ENCODE measurements around the gene MRFAP1L1. TPM values are rescaled to one million over a fixed set of nuclear protein-coding genes. Genes with fewer than 3 reads are reported as not detected.
A peak's percentile ranks its signal among the peaks of the same experiment; 100 is the strongest.

The MRFAP1L1 gene
- total and polyA plus RNA-seq, 9 of the 15 experiments (the other 6 are each of a cell fraction or from before 2014, with no cell fraction given), result 37.6 to 111 (median 83.8) TPM

DNA sequence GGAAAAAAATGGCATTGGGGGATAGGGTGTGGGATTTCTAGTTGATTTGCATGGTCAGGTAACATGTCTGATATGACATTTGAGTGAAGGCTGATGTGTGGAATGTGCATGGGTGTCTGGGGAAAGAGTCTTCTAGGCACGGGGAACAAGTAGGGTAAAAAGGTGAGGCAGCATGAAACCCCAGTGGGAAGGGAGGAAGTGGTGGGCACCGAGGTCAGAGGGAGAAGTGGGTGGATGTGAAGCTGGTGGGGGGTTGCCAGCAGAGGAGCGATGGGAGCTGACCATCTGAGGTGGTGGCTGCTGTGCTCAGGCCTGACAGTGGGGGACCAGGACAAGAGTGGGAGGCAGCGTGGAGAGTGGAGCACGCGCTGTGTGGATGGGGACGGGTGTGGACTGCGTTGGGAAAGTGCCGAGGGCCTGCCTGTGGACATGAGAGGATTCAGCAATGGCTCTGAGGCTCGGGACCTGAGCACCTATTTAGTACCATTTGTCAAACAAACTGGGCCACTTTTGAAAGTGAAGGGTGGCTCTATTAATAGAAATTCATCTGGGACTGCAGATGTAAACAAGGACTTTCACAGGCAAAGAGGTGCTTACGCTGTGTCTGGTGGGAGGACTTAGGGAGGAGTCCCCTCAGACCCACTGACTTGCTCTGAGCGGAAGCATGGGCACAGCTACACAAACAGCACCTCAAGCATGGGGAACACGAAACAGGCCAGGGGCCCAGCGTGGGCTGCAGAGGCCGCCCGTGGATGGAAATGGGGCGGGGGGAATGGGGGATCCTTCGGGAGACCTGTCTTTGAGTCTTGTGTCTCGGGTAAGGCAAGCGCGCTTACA lies 32.7 kb downstream of the MRFAP1L1 start (continued):
- no peak for TF ChIP-seq PRPF4 (IDR thresholded peaks at IDR 0.05; ENCODE audit: insufficient read depth, low read depth, low read length, poor library complexity, severe bottlenecking)
- TF ChIP-seq ZNF445 (CRISPR knock-in tag; IDR thresholded peaks at IDR 0.05; ENCODE audit: low read depth), result no peak
- no peak for TF ChIP-seq STAT5A (IDR thresholded peaks at IDR 0.05; ENCODE audit: borderline replicate concordance, low read length)
- 0 out of 2 replicates have a peak, but pooled peaks have one; percentile 14 for TF ChIP-seq ARID1B (IDR thresholded peaks at IDR 0.05)
- TF ChIP-seq TEAD4 (IDR thresholded peaks at IDR 0.05; ENCODE audit: low read length), result no peak
- no peak for TF ChIP-seq TEAD4 (CRISPR knock-in tag; IDR thresholded peaks at IDR 0.05; ENCODE audit: borderline replicate concordance)
- no peak for TF ChIP-seq HDAC8 (tag; IDR thresholded peaks at IDR 0.05)
- peak; percentile 72 for TF ChIP-seq POLR2A (conservative IDR thresholded peaks at IDR 0.05)
- TF ChIP-seq HDAC1 (IDR thresholded peaks at IDR 0.05), result 0 out of 4 replicates have a peak, but pooled peaks of 1 of the 2 experiments have one; percentile 45
- TF ChIP-seq PKNOX1 (IDR thresholded peaks at IDR 0.05), result no peak
- TF ChIP-seq FOXA3 (CRISPR knock-in tag; conservative IDR thresholded peaks at IDR 0.05 in 1 of 2, IDR thresholded peaks at IDR 0.05 in 1 of 2), result 0 out of 4 replicates have a peak, but pooled peaks of 1 of the 2 experiments have one; percentile 33
- TF ChIP-seq TFAM (CRISPR knock-in tag; conservative IDR thresholded peaks at IDR 0.05), result no peak
- no peak for TF ChIP-seq CHD1 (IDR thresholded peaks at IDR 0.05; ENCODE audit: low read length)
- no peak for TF ChIP-seq RNF2 (IDR thresholded peaks at IDR 0.05)
- TF ChIP-seq FOXM1 (IDR thresholded peaks at IDR 0.05; ENCODE audit: low read depth), result no peak
- TF ChIP-seq FOXM1 (CRISPR knock-in tag; IDR thresholded peaks at IDR 0.05; ENCODE audit: low read depth), result 0 out of 2 replicates have a peak, but pooled peaks have one; percentile 43
- peak; percentile 36; the same call in 1 of the 2 replicates for TF ChIP-seq SP1 (CRISPR knock-in tag; IDR thresholded peaks at IDR 0.05)
- TF ChIP-seq HNRNPH1 (optimal IDR thresholded peaks at IDR 0.05; ENCODE audit: low read depth, low read length), result no peak
- TF ChIP-seq, protein P1, sequence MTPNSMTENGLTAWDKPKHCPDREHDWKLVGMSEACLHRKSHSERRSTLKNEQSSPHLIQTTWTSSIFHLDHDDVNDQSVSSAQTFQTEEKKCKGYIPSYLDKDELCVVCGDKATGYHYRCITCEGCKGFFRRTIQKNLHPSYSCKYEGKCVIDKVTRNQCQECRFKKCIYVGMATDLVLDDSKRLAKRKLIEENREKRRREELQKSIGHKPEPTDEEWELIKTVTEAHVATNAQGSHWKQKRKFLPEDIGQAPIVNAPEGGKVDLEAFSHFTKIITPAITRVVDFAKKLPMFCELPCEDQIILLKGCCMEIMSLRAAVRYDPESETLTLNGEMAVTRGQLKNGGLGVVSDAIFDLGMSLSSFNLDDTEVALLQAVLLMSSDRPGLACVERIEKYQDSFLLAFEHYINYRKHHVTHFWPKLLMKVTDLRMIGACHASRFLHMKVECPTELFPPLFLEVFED (CRISPR knock-in tag; conservative IDR thresholded peaks at IDR 0.05), result 0 out of 2 replicates have a peak, but pooled peaks have one; percentile 4
- no peak for TF ChIP-seq SNAPC5 (CRISPR knock-in tag; IDR thresholded peaks at IDR 0.05)
- no peak for TF ChIP-seq ZBTB17 (CRISPR knock-in tag; IDR thresholded peaks at IDR 0.05)
- TF ChIP-seq ELF1 (tag; IDR thresholded peaks at IDR 0.05), result no peak
- TF ChIP-seq HDGF (IDR thresholded peaks at IDR 0.05), result 0 out of 2 replicates have a peak, but pooled peaks have one; percentile 55
- no peak for TF ChIP-seq HNRNPL (IDR thresholded peaks at IDR 0.05; ENCODE audit: low read depth, low read length)
- TF ChIP-seq, protein P2, sequence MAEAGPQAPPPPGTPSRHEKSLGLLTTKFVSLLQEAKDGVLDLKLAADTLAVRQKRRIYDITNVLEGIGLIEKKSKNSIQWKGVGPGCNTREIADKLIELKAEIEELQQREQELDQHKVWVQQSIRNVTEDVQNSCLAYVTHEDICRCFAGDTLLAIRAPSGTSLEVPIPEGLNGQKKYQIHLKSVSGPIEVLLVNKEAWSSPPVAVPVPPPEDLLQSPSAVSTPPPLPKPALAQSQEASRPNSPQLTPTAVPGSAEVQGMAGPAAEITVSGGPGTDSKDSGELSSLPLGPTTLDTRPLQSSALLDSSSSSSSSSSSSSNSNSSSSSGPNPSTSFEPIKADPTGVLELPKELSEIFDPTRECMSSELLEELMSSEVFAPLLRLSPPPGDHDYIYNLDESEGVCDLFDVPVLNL (CRISPR knock-in tag; IDR thresholded peaks at IDR 0.05; ENCODE audit: low read depth), result no peak
